Measurements from ENCODE around the gene CDH13. TPM values are rescaled to one million over a fixed set of nuclear protein-coding genes. Genes with fewer than 3 reads are reported as not detected.

CDH13 gene
- total RNA-seq, 1 donor = 102 TPM

DNA sequence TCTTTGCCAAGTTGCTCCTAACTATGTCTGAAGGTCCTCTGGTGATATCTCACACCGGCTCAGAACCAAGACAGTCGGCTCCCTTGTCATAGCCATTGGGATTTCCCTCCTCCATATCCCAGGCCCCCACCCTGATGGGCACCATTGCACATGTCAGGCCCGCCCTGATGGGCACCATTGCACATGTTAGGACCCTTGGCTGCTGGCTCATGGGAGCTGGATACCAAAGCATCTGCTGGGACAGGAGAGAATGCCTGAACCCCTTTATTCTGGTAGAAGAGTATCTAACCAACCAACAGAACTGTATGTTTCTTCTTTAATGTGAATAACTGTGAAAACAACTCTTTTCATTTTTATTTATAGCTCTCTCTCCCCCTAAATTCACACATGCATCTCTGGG, 726.5 kb downstream of the CDH13 start:
- Histone ChIP-seq H3K9me3 (ENCODE audit: low read depth, low read length) (no peaks in the 10 kb centered on the region), H3K4me3 (ENCODE audit: insufficient read depth, low read length) (no peak overlapping the region), H3K36me3 (ENCODE audit: insufficient read depth, low read length) (no peaks in the 10 kb centered on the region), H3K27ac (ENCODE audit: low read depth, low read length) (no peak overlapping the region), H3K27me3 (ENCODE audit: insufficient read depth, low read length) (no peaks in the 10 kb centered on the region), H2AFZ (ENCODE audit: low read length) (no peak overlapping the region), H4K20me1 (ENCODE audit: insufficient read depth, low read length) (no peaks in the 10 kb centered on the region), H3K4me1 (ENCODE audit: insufficient read depth, low read length) (no peaks in the 10 kb centered on the region), H3K4me2 (ENCODE audit: insufficient read depth, low read length) (no peak overlapping the region), H3K79me2 (ENCODE audit: insufficient read depth, low read length) (no peaks in the 10 kb centered on the region)
- TF ChIP-seq, protein P1, sequence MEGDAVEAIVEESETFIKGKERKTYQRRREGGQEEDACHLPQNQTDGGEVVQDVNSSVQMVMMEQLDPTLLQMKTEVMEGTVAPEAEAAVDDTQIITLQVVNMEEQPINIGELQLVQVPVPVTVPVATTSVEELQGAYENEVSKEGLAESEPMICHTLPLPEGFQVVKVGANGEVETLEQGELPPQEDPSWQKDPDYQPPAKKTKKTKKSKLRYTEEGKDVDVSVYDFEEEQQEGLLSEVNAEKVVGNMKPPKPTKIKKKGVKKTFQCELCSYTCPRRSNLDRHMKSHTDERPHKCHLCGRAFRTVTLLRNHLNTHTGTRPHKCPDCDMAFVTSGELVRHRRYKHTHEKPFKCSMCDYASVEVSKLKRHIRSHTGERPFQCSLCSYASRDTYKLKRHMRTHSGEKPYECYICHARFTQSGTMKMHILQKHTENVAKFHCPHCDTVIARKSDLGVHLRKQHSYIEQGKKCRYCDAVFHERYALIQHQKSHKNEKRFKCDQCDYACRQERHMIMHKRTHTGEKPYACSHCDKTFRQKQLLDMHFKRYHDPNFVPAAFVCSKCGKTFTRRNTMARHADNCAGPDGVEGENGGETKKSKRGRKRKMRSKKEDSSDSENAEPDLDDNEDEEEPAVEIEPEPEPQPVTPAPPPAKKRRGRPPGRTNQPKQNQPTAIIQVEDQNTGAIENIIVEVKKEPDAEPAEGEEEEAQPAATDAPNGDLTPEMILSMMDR (IDR thresholded peaks at IDR 0.05; ENCODE audit: extremely low read depth, low read depth, low read length) = no peak
- peak; percentile 75 for DNase-seq (ENCODE audit: insufficient read length, low spot score, missing footprints)

DNA sequence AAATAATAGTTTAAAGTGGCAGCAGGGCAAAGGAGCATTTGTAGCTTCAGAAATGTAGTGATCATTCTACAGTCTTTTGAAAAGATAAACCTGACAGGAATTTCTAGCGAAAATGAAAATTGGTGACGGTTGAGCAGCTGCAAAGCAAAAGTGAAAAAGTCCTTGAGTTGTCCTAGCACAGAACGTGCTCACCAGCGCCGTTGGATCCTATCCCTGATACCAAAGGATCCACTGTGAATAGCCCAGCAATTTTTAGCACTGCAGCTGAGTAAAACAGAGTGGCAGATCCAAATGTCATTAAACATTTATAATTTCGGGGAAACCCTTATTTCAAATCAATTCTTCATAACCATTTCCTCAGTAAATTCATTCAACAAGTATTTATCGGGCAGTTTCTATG, 727.2 kb downstream of the CDH13 start:
- TF ChIP-seq, protein P1 (IDR thresholded peaks at IDR 0.05; ENCODE audit: extremely low read depth, low read depth, low read length) = no peak
- H3K4me2 ChIP-seq (ENCODE audit: insufficient read depth, low read length) = no peak overlapping the region

DNA sequence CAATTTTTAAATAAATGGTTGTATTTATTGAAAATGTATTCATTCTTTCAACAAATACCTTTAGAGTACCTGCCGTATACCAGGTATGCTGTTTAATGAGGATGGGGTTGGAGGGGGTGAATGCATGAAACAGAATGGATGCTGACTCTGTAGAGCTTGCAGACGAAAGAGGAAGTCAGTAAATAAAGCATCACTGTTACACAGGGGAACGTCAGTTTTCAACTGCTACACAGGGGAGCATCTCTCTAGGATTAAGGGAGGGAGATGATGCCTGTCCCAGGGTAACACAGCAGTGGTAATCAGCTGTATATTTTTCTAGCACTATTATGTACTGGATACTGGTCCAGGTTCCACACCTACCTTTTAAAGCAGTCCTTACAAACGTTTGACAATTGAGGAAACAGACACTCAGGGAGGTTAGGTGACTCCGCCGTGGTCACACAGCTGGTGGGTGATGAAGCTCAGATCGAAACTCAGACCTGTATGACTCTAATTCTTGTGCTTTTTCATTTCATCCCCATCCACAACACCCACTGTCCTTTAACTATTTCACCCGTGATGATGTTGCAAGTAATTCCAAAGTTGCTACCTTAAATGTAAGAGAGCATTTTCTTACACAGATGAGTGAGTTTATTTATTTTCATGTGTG, 728.9 kb downstream of the CDH13 start:
- Histone ChIP-seq H3K27me3 (ENCODE audit: insufficient read depth, low read length) (no peaks in the 10 kb centered on the region), H3K4me3 (ENCODE audit: insufficient read depth, low read length) (no peak overlapping the region), H4K20me1 (ENCODE audit: insufficient read depth, low read length) (no peaks in the 10 kb centered on the region), H2AFZ (ENCODE audit: low read length) (no peak overlapping the region), H3K4me2 (ENCODE audit: insufficient read depth, low read length) (no peak overlapping the region), H3K27ac (ENCODE audit: low read depth, low read length) (no peak overlapping the region), H3K4me1 (ENCODE audit: insufficient read depth, low read length) (no peaks in the 10 kb centered on the region), H3K79me2 (ENCODE audit: insufficient read depth, low read length) (no peaks in the 10 kb centered on the region), H3K36me3 (ENCODE audit: insufficient read depth, low read length) (no peaks in the 10 kb centered on the region), H3K9me3 (ENCODE audit: low read depth, low read length) (no peaks in the 10 kb centered on the region)
- TF ChIP-seq, protein P1 (IDR thresholded peaks at IDR 0.05; ENCODE audit: extremely low read depth, low read depth, low read length) = no peak
- no peak for DNase-seq (ENCODE audit: insufficient read length, low spot score, missing footprints)

More for the DNA sequence above, 727.2 kb downstream of the CDH13 start:
- no peaks in the 10 kb centered on the region for H3K4me1 ChIP-seq (ENCODE audit: insufficient read depth, low read length)
- H2AFZ ChIP-seq (ENCODE audit: low read length) = no peak overlapping the region
- H3K36me3 ChIP-seq (ENCODE audit: insufficient read depth, low read length) = no peaks in the 10 kb centered on the region
- no peaks in the 10 kb centered on the region for H3K79me2 ChIP-seq (ENCODE audit: insufficient read depth, low read length)
- no peaks in the 10 kb centered on the region for H3K9me3 ChIP-seq (ENCODE audit: low read depth, low read length)
- no peak for DNase-seq (ENCODE audit: insufficient read length, low spot score, missing footprints)
- H4K20me1 ChIP-seq (ENCODE audit: insufficient read depth, low read length) = no peaks in the 10 kb centered on the region
- H3K27ac ChIP-seq (ENCODE audit: low read depth, low read length) = no peak overlapping the region
- no peaks in the 10 kb centered on the region for H3K27me3 ChIP-seq (ENCODE audit: insufficient read depth, low read length)
- H3K4me3 ChIP-seq (ENCODE audit: insufficient read depth, low read length) = no peak overlapping the region

DNA sequence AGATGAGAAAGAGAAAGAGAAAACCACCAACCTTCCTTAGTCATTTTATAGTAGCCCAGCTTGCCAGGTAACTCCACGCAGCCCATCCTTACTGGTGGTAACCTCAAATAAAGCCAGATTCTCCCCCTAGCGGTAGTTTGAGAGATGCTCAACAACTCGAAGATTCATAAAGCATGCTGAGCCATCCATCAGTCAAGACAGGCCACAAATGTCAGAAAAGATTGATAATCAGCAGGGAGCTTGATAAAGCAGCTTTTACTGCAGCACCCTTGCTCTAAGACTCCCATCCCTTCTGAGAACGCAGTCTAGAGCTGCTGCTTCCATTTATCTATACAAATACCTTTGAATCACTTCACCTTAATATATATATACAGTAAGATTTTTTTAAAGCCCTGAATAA, 729.5 kb downstream of the CDH13 start:
- no peak overlapping the region for H2AFZ ChIP-seq (ENCODE audit: low read length)
- H3K27me3 ChIP-seq (ENCODE audit: insufficient read depth, low read length) = no peaks in the 10 kb centered on the region
- H3K27ac ChIP-seq (ENCODE audit: low read depth, low read length) = no peak overlapping the region
- H3K4me2 ChIP-seq (ENCODE audit: insufficient read depth, low read length) = no peak overlapping the region
- H3K9me3 ChIP-seq (ENCODE audit: low read depth, low read length) = no peaks in the 10 kb centered on the region
- H3K36me3 ChIP-seq (ENCODE audit: insufficient read depth, low read length) = no peaks in the 10 kb centered on the region
- no peak overlapping the region for H3K4me3 ChIP-seq (ENCODE audit: insufficient read depth, low read length)
- TF ChIP-seq, protein P1 (IDR thresholded peaks at IDR 0.05; ENCODE audit: extremely low read depth, low read depth, low read length) = peak; percentile 77
- no peaks in the 10 kb centered on the region for H3K79me2 ChIP-seq (ENCODE audit: insufficient read depth, low read length)
- H3K4me1 ChIP-seq (ENCODE audit: insufficient read depth, low read length) = no peaks in the 10 kb centered on the region
- DNase-seq (ENCODE audit: insufficient read length, low spot score, missing footprints) = no peak
- no peaks in the 10 kb centered on the region for H4K20me1 ChIP-seq (ENCODE audit: insufficient read depth, low read length)
